Thyroid gland (tissue), 4 donors: Measurements from ENCODE around the gene SLC25A39.

Experiments used
- POLR2A ChIP-seq, 2 donors: fragments of 450-650 bp; IDR thresholded peaks; one replicate each; pipeline ENCODE4 v1.6.1; 2017; ENCODE audit warnings: antibody characterized with exemption in 2 of 2, mild to moderate bottlenecking in 2 of 2, moderate library complexity in 1 of 2
- TF ChIP-seq, protein P1 (sequence below), 6 experiments: fragments of 200-600 bp in 3 of 6; fragments of 450-650 bp in 3 of 6; sonication (generic) in 3 of 6; IDR thresholded peaks; one replicate each; pipeline ENCODE4 v1.5.1; 2016 to 2019; ENCODE audit warnings: antibody characterized with exemption in 6 of 6, mild to moderate bottlenecking in 2 of 6, inconsistent platforms in 1 of 6, moderate library complexity in 1 of 6

DNA sequence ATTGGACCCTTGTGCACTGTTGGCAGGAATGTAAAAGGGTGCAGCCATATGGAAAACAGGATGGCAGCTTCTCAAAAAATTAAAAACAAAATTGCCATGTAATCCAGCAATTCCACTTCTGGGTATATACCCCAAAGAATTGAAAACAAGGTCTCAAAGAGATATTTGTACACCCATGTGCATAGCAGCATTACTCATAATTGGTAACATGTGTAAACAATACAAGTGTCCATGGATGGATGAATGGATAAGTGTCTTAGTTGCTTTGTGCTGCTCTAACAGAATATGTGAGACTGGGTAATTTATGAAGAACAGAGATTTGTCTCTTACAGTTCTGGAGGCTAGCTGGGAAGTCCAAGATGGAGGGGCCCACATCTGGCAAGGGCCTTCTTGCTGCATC lies 20.0 kb downstream of the SLC25A39 start:
- TF ChIP-seq, protein P1, sequence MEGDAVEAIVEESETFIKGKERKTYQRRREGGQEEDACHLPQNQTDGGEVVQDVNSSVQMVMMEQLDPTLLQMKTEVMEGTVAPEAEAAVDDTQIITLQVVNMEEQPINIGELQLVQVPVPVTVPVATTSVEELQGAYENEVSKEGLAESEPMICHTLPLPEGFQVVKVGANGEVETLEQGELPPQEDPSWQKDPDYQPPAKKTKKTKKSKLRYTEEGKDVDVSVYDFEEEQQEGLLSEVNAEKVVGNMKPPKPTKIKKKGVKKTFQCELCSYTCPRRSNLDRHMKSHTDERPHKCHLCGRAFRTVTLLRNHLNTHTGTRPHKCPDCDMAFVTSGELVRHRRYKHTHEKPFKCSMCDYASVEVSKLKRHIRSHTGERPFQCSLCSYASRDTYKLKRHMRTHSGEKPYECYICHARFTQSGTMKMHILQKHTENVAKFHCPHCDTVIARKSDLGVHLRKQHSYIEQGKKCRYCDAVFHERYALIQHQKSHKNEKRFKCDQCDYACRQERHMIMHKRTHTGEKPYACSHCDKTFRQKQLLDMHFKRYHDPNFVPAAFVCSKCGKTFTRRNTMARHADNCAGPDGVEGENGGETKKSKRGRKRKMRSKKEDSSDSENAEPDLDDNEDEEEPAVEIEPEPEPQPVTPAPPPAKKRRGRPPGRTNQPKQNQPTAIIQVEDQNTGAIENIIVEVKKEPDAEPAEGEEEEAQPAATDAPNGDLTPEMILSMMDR (IDR thresholded peaks at IDR 0.05), result no peak
- no peak for TF ChIP-seq POLR2A (IDR thresholded peaks at IDR 0.05)
